Neural cell (in vitro differentiated cells): ENCODE data around the gene FHOD3. TPM values are rescaled to one million over a fixed set of nuclear protein-coding genes. Genes with fewer than 3 reads are reported as not detected.

Source experiments
- H2AFZ ChIP-seq: fragments of 200-600, 300-800 bp; sonication (generic), shearing (Covaris generic); 2 replicates; pipeline ENCODE4 v1.6.0; 2014; ENCODE audit warnings: low read depth, mild to moderate bottlenecking, antibody characterized with exemption, low read length, moderate library complexity
- H3F3A ChIP-seq: fragments of 200-600 bp; shearing (Covaris generic); 2 replicates; pipeline ENCODE4 v1.6.1; 2016; ENCODE audit warnings: mild to moderate bottlenecking, moderate library complexity, mixed read lengths, antibody characterized with exemption, low read length; ENCODE audit not compliant: insufficient read depth, poor library complexity, severe bottlenecking
- H3K27ac ChIP-seq: fragments of 200-600, 300-800 bp; sonication (generic), shearing (Covaris generic); 2 replicates; pipeline ENCODE4 v1.5.1; 2014; ENCODE audit warnings: mild to moderate bottlenecking, low read length, moderate library complexity
- H3K27me3 ChIP-seq: fragments of 300-800, 200-600 bp; sonication (generic), shearing (Covaris generic); 2 replicates; pipeline ENCODE4 v1.6.0; 2014; ENCODE audit warnings: mild to moderate bottlenecking, low read depth, low read length, moderate library complexity; ENCODE audit not compliant: insufficient read depth
- H3K36me3 ChIP-seq: fragments of 300-800, 200-600 bp; sonication (generic), shearing (Covaris generic); 2 replicates; pipeline ENCODE4 v1.5.1; 2014; ENCODE audit warnings: mild to moderate bottlenecking, antibody characterized with exemption, low read length, moderate library complexity; ENCODE audit not compliant: insufficient read depth
- H3K4me2 ChIP-seq: fragments of 300-800, 200-600 bp; sonication (generic), shearing (Covaris generic); 2 replicates; pipeline ENCODE4 v1.6.0; 2014; ENCODE audit warnings: mild to moderate bottlenecking, low read length
- H3K4me3 ChIP-seq: fragments of 300-800, 200-600 bp; sonication (generic), shearing (Covaris generic); 2 replicates; pipeline ENCODE4 v1.5.1; 2014; ENCODE audit warnings: mild to moderate bottlenecking, low read length, moderate library complexity
- H3K79me2 ChIP-seq: fragments of 200-600 bp; shearing (Covaris generic); replicated peaks from 2 replicates; pipeline ENCODE4 v1.6.0; 2014; ENCODE audit warnings: mild to moderate bottlenecking, low read length, moderate library complexity; ENCODE audit not compliant: insufficient read depth
- H3K9ac ChIP-seq: fragments of 300-800, 200-600 bp; sonication (generic), shearing (Covaris generic); 2 replicates; pipeline ENCODE4 v1.6.1; 2016; ENCODE audit warnings: mild to moderate bottlenecking, low read length, mixed read lengths
- H3K9me2 ChIP-seq: fragments of 200-600 bp; shearing (Covaris generic); 2 replicates; pipeline ENCODE4 v1.6.1; 2016; ENCODE audit warnings: mild to moderate bottlenecking, low read length, mixed read lengths; ENCODE audit not compliant: insufficient read depth
- H3K9me3 ChIP-seq: fragments of 200-600, 300-800 bp; sonication (generic), shearing (Covaris generic); 2 replicates; pipeline ENCODE4 v1.6.1; 2016; ENCODE audit warnings: mild to moderate bottlenecking, mixed run types, low read length, moderate library complexity, mixed read lengths
- H4K20me1 ChIP-seq: fragments of 200-600 bp; shearing (Covaris generic); 2 replicates; pipeline ENCODE4 v1.6.1; 2016; ENCODE audit warnings: mild to moderate bottlenecking, mixed run types; ENCODE audit not compliant: insufficient read depth
- CTCF ChIP-seq: fragments of 450-650 bp; IDR thresholded peaks from 2 replicates; pipeline ENCODE4 v1.5.1; 2014; ENCODE audit warnings: antibody characterized with exemption, mild to moderate bottlenecking, moderate library complexity; ENCODE audit not compliant: poor library complexity, severe bottlenecking
- EP300 ChIP-seq: fragments of 450-650 bp; conservative IDR thresholded peaks from 2 replicates; pipeline ENCODE4 v1.6.1; 2014; ENCODE audit warnings: antibody characterized with exemption, mild to moderate bottlenecking, moderate library complexity; ENCODE audit not compliant: poor library complexity, severe bottlenecking
- EZH2 ChIP-seq: fragments of 200-600, 300-800 bp; shearing (Covaris generic), sonication (generic); IDR thresholded peaks from 2 replicates; pipeline ENCODE4 v1.6.1; 2014; ENCODE audit warnings: antibody characterized with exemption, low read length, borderline replicate concordance, mild to moderate bottlenecking; ENCODE audit not compliant: insufficient read depth, poor library complexity, severe bottlenecking
- MXI1 ChIP-seq: fragments of 450-650 bp; conservative IDR thresholded peaks from 2 replicates; pipeline ENCODE4 v1.6.1; 2014; ENCODE audit warnings: antibody characterized with exemption, mild to moderate bottlenecking; ENCODE audit not compliant: poor library complexity, severe bottlenecking
- POLR2AphosphoS5 ChIP-seq: IDR thresholded peaks from 2 replicates; pipeline ENCODE4 v1.6.1; 2012
- RAD21 ChIP-seq: fragments of 450-650 bp; conservative IDR thresholded peaks from 2 replicates; pipeline ENCODE4 v1.6.1; 2014; ENCODE audit warnings: antibody characterized with exemption, mild to moderate bottlenecking, moderate library complexity
- REST ChIP-seq: IDR thresholded peaks from 2 replicates; pipeline ENCODE4 v1.6.1; 2012; ENCODE audit warnings: borderline replicate concordance
- SMC3 ChIP-seq: fragments of 450-650 bp; conservative IDR thresholded peaks from 2 replicates; pipeline ENCODE4 v1.6.1; 2014; ENCODE audit warnings: antibody characterized with exemption, mild to moderate bottlenecking, moderate library complexity; ENCODE audit not compliant: poor library complexity
- TAF1 ChIP-seq: IDR thresholded peaks from 2 replicates; pipeline ENCODE4 v1.6.1; 2012; ENCODE audit warnings: low read depth
- polyA plus RNA-seq: library from polyadenylated mRNA; depleted of rRNA; stranded (reverse); fragments of >200 nt; gene quantifications from 2 replicates; pipeline ENCODE4 v1.2.3, GENCODE V29; 2014

The FHOD3 gene
- polyA plus RNA-seq, 1 donor from 2014 or later, result 19.4 TPM

- no peak for TF ChIP-seq REST
- no peak for TF ChIP-seq POLR2AphosphoS5
- TF ChIP-seq TAF1, result no peak
- TF ChIP-seq MXI1, result no peak
- no peak for TF ChIP-seq EP300
- no peak for TF ChIP-seq SMC3
- TF ChIP-seq EZH2, result no peak
- no peak for TF ChIP-seq CTCF
- TF ChIP-seq RAD21, result no peak
- Histone ChIP-seq H3K4me2 (no peak overlapping the region), H3K9me3 (no peaks in the 10 kb centered on the region), H3K9me2 (no peaks in the 10 kb centered on the region), H3K27me3 (no peaks in the 10 kb centered on the region), H3K79me2 (no peaks in the 10 kb centered on the region), H4K20me1 (no peaks in the 10 kb centered on the region), H3K36me3 (no peaks in the 10 kb centered on the region), H3K27ac (no peak overlapping the region), H3F3A (no peaks in the 10 kb centered on the region), H2AFZ (no peak overlapping the region), H3K4me3 (no peak overlapping the region), H3K9ac (no peak overlapping the region)
These were observed 219.2 kb downstream of the FHOD3 start for GRCh38 chr18:36516726-36517125.

- no peaks in the 10 kb centered on the region for H3F3A ChIP-seq
- no peak overlapping the region for H2AFZ ChIP-seq
- no peaks in the 10 kb centered on the region for H3K79me2 ChIP-seq
- H3K4me2 ChIP-seq, result no peak overlapping the region
- H3K9me3 ChIP-seq, result no peaks in the 10 kb centered on the region
- no peaks in the 10 kb centered on the region for H3K9me2 ChIP-seq
- no peak overlapping the region for H3K27ac ChIP-seq
- H3K4me3 ChIP-seq, result no peak overlapping the region
- no peaks in the 10 kb centered on the region for H3K27me3 ChIP-seq
- H4K20me1 ChIP-seq, result no peaks in the 10 kb centered on the region
- H3K9ac ChIP-seq, result no peak overlapping the region
- H3K36me3 ChIP-seq, result no peaks in the 10 kb centered on the region
- TF ChIP-seq RAD21 (no peak), EP300 (no peak), POLR2AphosphoS5 (no peak), SMC3 (no peak), REST (no peak), EZH2 (no peak), TAF1 (no peak), MXI1 (no peak), CTCF (no peak)
These were observed 221.3 kb downstream of the FHOD3 start for GRCh38 chr18:36518839-36519238.
